Measurements from ENCODE around the gene NPDC1. TPM values are rescaled to one million over a fixed set of nuclear protein-coding genes. Genes with fewer than 3 reads are reported as not detected.
A peak's percentile ranks its signal among the peaks of the same experiment; 100 is the strongest.

The NPDC1 gene
- total RNA-seq, 1 donor = 23.8 TPM

DNA sequence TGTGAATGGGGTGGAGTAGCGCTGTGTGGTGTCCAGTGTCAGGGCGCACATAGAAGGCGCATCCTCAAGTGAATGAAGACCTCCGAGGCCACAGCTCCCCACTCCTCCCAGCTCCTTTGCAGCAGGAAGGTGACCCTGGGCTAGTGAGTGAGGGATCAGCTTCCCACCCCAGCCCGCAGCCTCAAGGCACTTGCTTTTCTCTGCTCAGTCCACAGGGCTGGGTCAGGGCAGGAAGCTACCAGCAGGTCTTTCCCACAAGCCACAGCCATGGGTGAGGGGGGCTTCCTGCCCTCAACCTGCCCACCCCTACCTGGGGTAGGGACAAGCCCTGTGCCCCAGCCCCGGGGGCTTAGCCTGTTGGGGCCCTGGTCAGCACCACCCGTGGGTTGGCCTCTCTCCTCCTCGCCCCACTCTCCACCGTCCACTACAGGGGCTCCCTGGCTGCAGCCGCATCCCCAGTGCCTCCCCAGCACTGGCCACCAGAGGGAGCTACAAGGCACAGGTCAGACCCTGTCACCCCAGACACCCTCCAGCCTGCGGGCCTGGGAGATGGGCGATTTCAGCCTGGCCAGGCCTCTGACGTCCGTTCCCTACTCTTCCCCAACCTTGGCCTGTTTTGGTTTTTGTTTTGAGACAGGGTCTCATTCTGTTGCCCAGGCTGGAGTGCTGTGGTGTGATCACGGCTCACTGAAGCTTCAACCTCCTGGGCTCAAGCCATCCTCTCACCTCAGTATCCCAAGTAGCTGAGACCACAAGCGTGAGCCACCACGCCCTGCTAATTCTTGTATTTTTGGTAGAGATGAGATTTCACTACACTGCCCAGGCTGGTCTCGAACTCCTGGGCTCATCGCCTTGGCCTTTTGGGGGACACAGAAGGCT lies 16.7 kb downstream of the NPDC1 start:
- peak; percentile 59 for DNase-seq (ENCODE audit: low read depth)
- H3K4me3 ChIP-seq (ENCODE audit: low read depth, low read length) = no peak overlapping the region
- TF ChIP-seq CTCF (IDR thresholded peaks at IDR 0.05; ENCODE audit: insufficient read depth, low read length) = peak; percentile 94

GRCh38 chr9:137028263-137029057 lies 17.5 kb downstream of the NPDC1 start:
- peak; percentile 23 for DNase-seq (ENCODE audit: low read depth)
- H3K4me3 ChIP-seq (ENCODE audit: low read depth, low read length) = peak overlapping the region; percentile 68
- peak; percentile 55 for TF ChIP-seq CTCF (IDR thresholded peaks at IDR 0.05; ENCODE audit: insufficient read depth, low read length)

GRCh38 chr9:137027369-137028262 lies 18.4 kb downstream of the NPDC1 start, which contains the start of gene ABCA2:
ABCA2 (minus strand) TSS chr9:137028237; CDS start chr9:137028140, 97 bp downstream.
- peak within 1 kb of the TSS; percentile 68 for H3K4me3 ChIP-seq (ENCODE audit: low read depth, low read length)
- TF ChIP-seq CTCF (IDR thresholded peaks at IDR 0.05; ENCODE audit: insufficient read depth, low read length) = no peak
- no peak for DNase-seq (ENCODE audit: low read depth)

- no peak for TF ChIP-seq CTCF (IDR thresholded peaks at IDR 0.05; ENCODE audit: insufficient read depth, low read length)
- peak overlapping the region; percentile 68 for H3K4me3 ChIP-seq (ENCODE audit: low read depth, low read length)
- no peak for DNase-seq (ENCODE audit: low read depth)
Measured at GRCh38 chr9:137026828-137027227, 19.1 kb downstream of the NPDC1 start.

DNA sequence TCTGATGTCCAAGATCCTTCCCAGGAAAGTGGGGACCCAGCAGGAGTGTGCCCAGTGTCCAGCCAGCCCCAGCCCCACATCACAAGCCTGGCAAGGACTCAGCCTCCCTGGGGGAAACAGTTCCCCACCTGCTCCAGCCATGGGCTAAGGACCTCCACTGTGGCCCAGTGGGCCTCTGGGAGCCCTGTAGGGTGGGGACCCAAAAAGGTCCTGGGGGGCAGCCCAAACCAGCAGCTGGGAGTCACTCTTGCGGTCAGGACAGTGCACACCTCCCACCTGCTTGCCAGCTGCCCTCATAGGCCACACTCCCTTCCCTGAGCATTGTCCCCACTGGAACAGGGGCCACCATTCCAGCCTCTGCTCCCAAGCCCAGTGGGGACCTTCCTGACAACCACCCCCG lies 19.6 kb downstream of the NPDC1 start:
- no peak for TF ChIP-seq CTCF (IDR thresholded peaks at IDR 0.05; ENCODE audit: insufficient read depth, low read length)
- DNase-seq (ENCODE audit: low read depth) = no peak
- no peak overlapping the region for H3K4me3 ChIP-seq (ENCODE audit: low read depth, low read length)

GRCh38 chr9:137025517-137025966 lies 20.4 kb downstream of the NPDC1 start:
- no peak for DNase-seq (ENCODE audit: low read depth)
- TF ChIP-seq CTCF (IDR thresholded peaks at IDR 0.05; ENCODE audit: insufficient read depth, low read length) = no peak
- no peak overlapping the region for H3K4me3 ChIP-seq (ENCODE audit: low read depth, low read length)

Data from fibroblast of the aortic adventitia (primary cell).